Spinal cord (tissue), 10 donors: ENCODE results near the gene PPFIBP2. TPM values are rescaled to one million over a fixed set of nuclear protein-coding genes. Genes with fewer than 3 reads are reported as not detected.

Experiments
- DNase-seq, 6 donors: peaks; one replicate each; pipeline versions ENCODE4 v3.0.0 to v3.0.0-alpha.2; 2013 to 2015; ENCODE audit warnings: low spot score in 6 of 6, low read depth in 4 of 6
- H3K27ac ChIP-seq: one replicate; pipeline ENCODE4 v1.5.1; 2013; ENCODE audit warnings: low read depth, low read length, control low read depth
- H3K27me3 ChIP-seq: one replicate; pipeline ENCODE4 v1.6.1; 2013; ENCODE audit warnings: low read length; ENCODE audit not compliant: control insufficient read depth, insufficient read depth
- H3K36me3 ChIP-seq: one replicate; pipeline ENCODE4 v1.6.1; 2013; ENCODE audit warnings: low read length; ENCODE audit not compliant: control insufficient read depth, insufficient read depth
- H3K4me1 ChIP-seq: one replicate; pipeline ENCODE4 v1.6.1; 2013; ENCODE audit warnings: low read length; ENCODE audit not compliant: control insufficient read depth, insufficient read depth
- H3K4me3 ChIP-seq: one replicate; pipeline ENCODE4 v1.5.1; 2013; ENCODE audit warnings: low read depth, low read length, control low read depth
- H3K9me3 ChIP-seq: one replicate; pipeline ENCODE4 v1.6.1; 2013; ENCODE audit warnings: low read length; ENCODE audit not compliant: control insufficient read depth, insufficient read depth
- WGBS: methylation state at CpG from one replicate; pipeline ENCODE4 v1.1.5; 2013; ENCODE audit warnings: missing lambda C conversion rate; ENCODE audit not compliant: insufficient coverage; 5-methylcytosine and 5-hydroxymethylcytosine counted together
- polyA plus RNA-seq, 2 donors: library from polyadenylated mRNA; unstranded; fragments of 120-200 nt; gene quantifications; one replicate each; pipeline ENCODE4 v1.2.1, GENCODE V29; 2013; ENCODE audit not compliant: insufficient read length in 2 of 2
- total RNA-seq, 2 donors: library from RNA; depleted of rRNA in 1 of 2; stranded (reverse); fragments of 120-200 nt in 1 of 2; fragments of >200 nt in 1 of 2; gene quantifications; one replicate each; pipeline versions ENCODE4 v1.2.3 to v1.2.4, GENCODE V29; 2013 to 2014
- donor health status: healthy.

PPFIBP2 gene
- total and polyA plus RNA-seq, 4 donors: 14.3 to 23.8 (median 19.1) TPM

DNA sequence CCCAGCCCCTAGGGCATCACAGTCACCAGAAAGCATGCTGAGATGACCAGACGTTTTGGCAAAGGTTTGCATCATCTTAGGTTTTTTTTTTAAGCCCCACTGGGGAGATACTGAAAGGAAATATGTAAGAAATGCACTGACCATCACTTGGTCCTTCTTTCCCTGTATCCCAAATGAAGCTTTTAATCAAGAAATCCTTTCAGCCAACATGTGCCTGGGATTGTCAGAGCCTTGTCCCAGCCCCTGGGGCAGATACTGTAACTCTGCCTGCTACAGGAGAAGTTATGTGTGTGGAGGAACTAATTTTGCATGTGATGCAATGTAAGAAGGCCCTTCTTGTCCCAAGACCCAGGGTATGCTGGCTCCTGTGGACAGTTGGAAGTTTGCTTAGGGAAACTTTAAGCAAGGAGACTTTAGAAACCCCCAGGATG, 65.6 kb downstream of the PPFIBP2 start:
- no peak overlapping the region for H3K4me3 ChIP-seq
- H3K27ac ChIP-seq: no peak overlapping the region
- no peaks in the 10 kb centered on the region for H3K27me3 ChIP-seq
- no peaks in the 10 kb centered on the region for H3K9me3 ChIP-seq
- peaks cover 33% of the 10 kb centered on the region for H3K4me1 ChIP-seq
- no peak for DNase-seq
- no peaks in the 10 kb centered on the region for H3K36me3 ChIP-seq
- WGBS: 71% methylated on average over 1 of the region's 1 CpG

DNA sequence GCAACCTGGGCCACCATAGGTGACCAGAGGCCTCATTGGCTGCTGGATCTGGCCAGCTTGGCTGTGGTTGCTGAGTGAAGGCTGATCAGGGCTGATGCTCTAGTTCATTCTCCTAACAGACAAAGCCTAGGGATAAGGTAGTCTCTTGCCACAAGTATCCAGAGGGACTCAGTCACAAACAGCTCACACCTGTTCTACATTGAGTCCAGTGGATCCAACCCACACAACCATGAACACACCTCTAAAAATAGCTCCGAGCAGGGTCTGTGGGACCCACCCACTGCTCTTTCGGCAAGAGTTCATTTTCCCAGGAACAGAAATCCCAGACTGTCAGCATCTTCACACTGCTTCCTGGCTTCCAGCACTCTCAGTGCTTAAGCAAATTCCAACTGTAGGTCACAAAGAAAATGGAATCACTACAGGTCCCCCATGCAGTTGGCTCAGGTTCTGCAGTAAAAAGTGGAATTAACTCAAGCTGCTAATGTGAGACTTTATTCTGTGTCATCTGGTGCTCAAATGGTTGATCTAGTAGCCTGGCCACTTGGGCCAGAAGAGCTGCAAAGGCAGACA, 67.3 kb downstream of the PPFIBP2 start:
- H3K4me1 ChIP-seq: peaks cover 26% of the 10 kb centered on the region
- no peak overlapping the region for H3K27ac ChIP-seq
- DNase-seq: no peak

GRCh38 chr11:7582338-7582985, 68.7 kb downstream of the PPFIBP2 start:
- peaks cover 13% of the 10 kb centered on the region for H3K4me1 ChIP-seq
- WGBS: no CpG with 5 or more reads among the region's 2 CpGs
- no peak for DNase-seq
- H3K36me3 ChIP-seq: no peaks in the 10 kb centered on the region
- H3K4me3 ChIP-seq: no peak overlapping the region
- H3K9me3 ChIP-seq: no peaks in the 10 kb centered on the region
- H3K27me3 ChIP-seq: no peaks in the 10 kb centered on the region
- no peak overlapping the region for H3K27ac ChIP-seq

More for the DNA sequence above, 67.3 kb downstream of the PPFIBP2 start:
- Histone ChIP-seq H3K9me3 (no peaks in the 10 kb centered on the region), H3K27me3 (no peaks in the 10 kb centered on the region), H3K4me3 (no peak overlapping the region), H3K36me3 (no peaks in the 10 kb centered on the region)
- WGBS: 80% methylated on average over 2 of the region's 2 CpGs

- DNase-seq: no peak
- H3K27ac ChIP-seq: no peak overlapping the region
- 100% methylated on average over 2 of the region's 3 CpGs for WGBS
- H3K27me3 ChIP-seq: no peaks in the 10 kb centered on the region
- H3K4me3 ChIP-seq: no peak overlapping the region
- peaks cover 6% of the 10 kb centered on the region for H3K4me1 ChIP-seq
- H3K36me3 ChIP-seq: no peaks in the 10 kb centered on the region
- H3K9me3 ChIP-seq: no peaks in the 10 kb centered on the region
Measured at GRCh38 chr11:7583248-7583647, 69.4 kb downstream of the PPFIBP2 start.

GRCh38 chr11:7584910-7585309, 71.1 kb downstream of the PPFIBP2 start:
- H3K27me3 ChIP-seq: no peaks in the 10 kb centered on the region
- no CpG with 5 or more reads among the region's 2 CpGs for WGBS

GRCh38 chr11:7585816-7586215, 72.0 kb downstream of the PPFIBP2 start:
- Histone ChIP-seq H3K27me3 (no peaks in the 10 kb centered on the region), H3K9me3 (no peaks in the 10 kb centered on the region), H3K27ac (no peak overlapping the region), H3K4me1 (no peaks in the 10 kb centered on the region), H3K36me3 (no peaks in the 10 kb centered on the region), H3K4me3 (no peak overlapping the region)
- no peak for DNase-seq
- WGBS: 90% methylated on average over 2 of the region's 2 CpGs

More at GRCh38 chr11:7584910-7585309, 71.1 kb downstream of the PPFIBP2 start:
- no peak overlapping the region for H3K27ac ChIP-seq
- H3K4me3 ChIP-seq: no peak overlapping the region
- no peak for DNase-seq
- H3K4me1 ChIP-seq: no peaks in the 10 kb centered on the region
- H3K36me3 ChIP-seq: no peaks in the 10 kb centered on the region
- H3K9me3 ChIP-seq: no peaks in the 10 kb centered on the region

DNA sequence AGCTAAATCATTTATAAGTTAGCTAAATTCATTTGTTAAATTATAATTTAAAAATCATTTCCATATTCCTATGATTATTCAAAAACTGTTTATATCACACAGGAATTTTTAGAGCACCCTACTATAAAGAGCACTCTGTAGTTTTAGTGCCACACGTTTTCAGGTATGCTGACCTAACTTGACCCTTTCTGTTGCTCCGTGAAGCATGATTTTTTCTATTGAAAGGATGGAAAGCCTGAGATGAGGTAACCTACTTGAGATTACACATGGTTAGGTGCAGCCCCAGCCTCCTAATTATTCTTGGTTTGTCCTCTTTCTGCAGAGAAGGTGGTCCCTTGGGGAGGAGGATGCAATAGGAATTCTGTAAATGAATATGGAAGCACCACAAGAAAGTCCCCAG, 72.6 kb downstream of the PPFIBP2 start:
- no CpG with 5 or more reads among the region's 2 CpGs for WGBS
- Histone ChIP-seq H3K27ac (no peak overlapping the region), H3K36me3 (no peaks in the 10 kb centered on the region), H3K9me3 (no peaks in the 10 kb centered on the region), H3K4me1 (no peaks in the 10 kb centered on the region), H3K27me3 (no peaks in the 10 kb centered on the region), H3K4me3 (no peak overlapping the region)
- DNase-seq: no peak

- WGBS: 83% methylated on average over 1 of the region's 2 CpGs
- Histone ChIP-seq H3K36me3 (no peaks in the 10 kb centered on the region), H3K27me3 (no peaks in the 10 kb centered on the region), H3K9me3 (no peaks in the 10 kb centered on the region), H3K4me1 (no peaks in the 10 kb centered on the region), H3K27ac (peak overlapping the region; percentile 27), H3K4me3 (no peak overlapping the region)
- peak in 1 of 6 donors; percentile 13 for DNase-seq
Measured at GRCh38 chr11:7587712-7588111, 73.9 kb downstream of the PPFIBP2 start.

DNA sequence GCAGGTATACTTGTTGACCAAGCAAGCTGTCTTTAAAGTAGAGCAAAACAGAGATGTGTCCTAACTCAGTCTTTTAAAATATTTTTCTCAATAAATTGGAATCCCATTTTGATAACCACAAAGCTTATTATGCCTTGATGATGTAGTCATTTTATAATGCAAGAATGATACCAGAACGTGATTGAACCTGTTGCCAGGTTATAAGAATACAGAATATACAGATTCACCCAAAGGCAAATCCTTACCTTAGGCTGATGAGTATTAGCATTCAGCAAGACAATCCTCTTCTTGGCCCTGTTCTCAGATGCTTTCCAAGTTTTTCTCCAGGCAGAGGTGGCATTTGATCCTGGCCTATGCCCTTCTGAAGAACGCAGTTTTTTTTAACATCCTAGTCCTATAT, 76.1 kb downstream of the PPFIBP2 start:
- no peaks in the 10 kb centered on the region for H3K4me1 ChIP-seq
- no peaks in the 10 kb centered on the region for H3K27me3 ChIP-seq
- no peaks in the 10 kb centered on the region for H3K9me3 ChIP-seq
- H3K27ac ChIP-seq: no peak overlapping the region
- no peaks in the 10 kb centered on the region for H3K36me3 ChIP-seq
- WGBS: no CpG with 5 or more reads among the region's 2 CpGs
- H3K4me3 ChIP-seq: no peak overlapping the region
- DNase-seq: no peak

- no peaks in the 10 kb centered on the region for H3K4me1 ChIP-seq
- H3K27ac ChIP-seq: no peak overlapping the region
- no CpG with 5 or more reads among the region's 2 CpGs for WGBS
Measured at GRCh38 chr11:7590529-7590928, 76.7 kb downstream of the PPFIBP2 start.

More at GRCh38 chr11:7590529-7590928, 76.7 kb downstream of the PPFIBP2 start:
- Histone ChIP-seq H3K36me3 (no peaks in the 10 kb centered on the region), H3K9me3 (no peaks in the 10 kb centered on the region), H3K4me3 (no peak overlapping the region), H3K27me3 (no peaks in the 10 kb centered on the region)
- no peak for DNase-seq
